ENCODE measurements around the gene TRIM31. TPM values are rescaled to one million over a fixed set of nuclear protein-coding genes. Genes with fewer than 3 reads are reported as not detected.

Gene TRIM31
- total RNA-seq, 1 donor from 2014 or later = not detected

GRCh38 chr6:30147096-30147495 lies 34.2 kb upstream of the TRIM31 start:
- Histone ChIP-seq H3K27ac (ENCODE audit: low read depth, low read length) (no peak overlapping the region), H3K9ac (ENCODE audit: low read length) (no peak overlapping the region), H2AFZ (ENCODE audit: low read depth, low read length) (no peak overlapping the region), H3K79me2 (ENCODE audit: insufficient read depth, low read length) (no peaks in the 10 kb centered on the region), H3K27me3 (ENCODE audit: insufficient read depth, low read length) (peaks cover 19% of the 10 kb centered on the region), H3K9me3 (ENCODE audit: insufficient read depth, low read depth, low read length) (no peaks in the 10 kb centered on the region), H3K4me1 (ENCODE audit: insufficient read depth, low read length) (no peaks in the 10 kb centered on the region), H4K20me1 (ENCODE audit: insufficient read depth, low read length) (no peaks in the 10 kb centered on the region), H3K4me2 (ENCODE audit: low read length) (no peak overlapping the region), H3K36me3 (ENCODE audit: insufficient read depth, low read length) (no peaks in the 10 kb centered on the region), H3K4me3 (ENCODE audit: insufficient read depth, low read depth, low read length) (no peak overlapping the region)
- Mint-ChIP-seq H3K36me3 (ENCODE audit: low read depth, unreplicated experiment) (no peaks in the 10 kb centered on the region), H3K4me1 (ENCODE audit: low read depth, unreplicated experiment) (peaks cover 7% of the 10 kb centered on the region), H3K27ac (ENCODE audit: unreplicated experiment) (no peak overlapping the region), H3K9me3 (ENCODE audit: unreplicated experiment) (no peaks in the 10 kb centered on the region), H3K27me3 (ENCODE audit: low read depth, unreplicated experiment) (peaks cover 29% of the 10 kb centered on the region), H3K4me3 (ENCODE audit: unreplicated experiment) (no peak overlapping the region)
- FAIRE-seq = no peak
- DNase-seq (ENCODE audit: low read depth) = no peak
- TF ChIP-seq EZH2 (IDR thresholded peaks at IDR 0.05; ENCODE audit: insufficient read depth, low read length) (no peak), CTCF (IDR thresholded peaks at IDR 0.05; ENCODE audit: insufficient read depth, low read depth, low read length) (no peak)

DNA sequence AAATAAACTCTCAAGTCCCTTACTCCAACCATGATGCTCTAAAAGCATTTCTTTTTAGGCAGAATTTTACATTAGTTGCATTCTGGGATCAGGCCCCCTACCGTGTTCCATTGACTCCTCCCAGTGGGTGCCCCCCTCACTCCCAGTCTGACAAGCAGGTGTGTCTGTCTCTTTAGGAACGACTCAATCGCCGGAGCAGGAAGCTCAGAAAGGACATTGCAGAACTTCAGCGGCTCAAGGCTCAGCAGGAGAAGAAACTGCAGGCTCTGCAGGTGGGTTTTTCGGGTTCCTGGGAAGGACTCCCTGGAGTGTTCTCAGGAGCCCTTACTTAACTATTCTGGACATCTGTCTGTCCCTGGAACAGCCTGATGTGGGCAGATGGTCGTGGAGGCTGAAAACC lies 32.9 kb upstream of the TRIM31 start:
- no peak for DNase-seq (ENCODE audit: low read depth)
- Histone ChIP-seq H3K9ac (ENCODE audit: low read length) (no peak overlapping the region), H3K4me2 (ENCODE audit: low read length) (no peak overlapping the region), H2AFZ (ENCODE audit: low read depth, low read length) (no peak overlapping the region), H3K79me2 (ENCODE audit: insufficient read depth, low read length) (no peaks in the 10 kb centered on the region), H3K27me3 (ENCODE audit: insufficient read depth, low read length) (peaks cover 28% of the 10 kb centered on the region), H3K4me3 (ENCODE audit: insufficient read depth, low read depth, low read length) (no peak overlapping the region), H3K36me3 (ENCODE audit: insufficient read depth, low read length) (no peaks in the 10 kb centered on the region), H3K9me3 (ENCODE audit: insufficient read depth, low read depth, low read length) (no peaks in the 10 kb centered on the region), H3K4me1 (ENCODE audit: insufficient read depth, low read length) (no peaks in the 10 kb centered on the region), H4K20me1 (ENCODE audit: insufficient read depth, low read length) (no peaks in the 10 kb centered on the region), H3K27ac (ENCODE audit: low read depth, low read length) (no peak overlapping the region)
- Mint-ChIP-seq H3K9me3 (ENCODE audit: unreplicated experiment) (no peaks in the 10 kb centered on the region), H3K4me3 (ENCODE audit: unreplicated experiment) (no peak overlapping the region), H3K4me1 (ENCODE audit: low read depth, unreplicated experiment) (peaks cover 7% of the 10 kb centered on the region), H3K27ac (ENCODE audit: unreplicated experiment) (no peak overlapping the region), H3K36me3 (ENCODE audit: low read depth, unreplicated experiment) (no peaks in the 10 kb centered on the region), H3K27me3 (ENCODE audit: low read depth, unreplicated experiment) (peaks cover 29% of the 10 kb centered on the region)
- no peak for TF ChIP-seq CTCF (IDR thresholded peaks at IDR 0.05; ENCODE audit: insufficient read depth, low read depth, low read length)
- TF ChIP-seq EZH2 (IDR thresholded peaks at IDR 0.05; ENCODE audit: insufficient read depth, low read length) = no peak
- FAIRE-seq = no peak

GRCh38 chr6:30144811-30145210 lies 31.9 kb upstream of the TRIM31 start:
- Histone ChIP-seq H3K4me1 (ENCODE audit: insufficient read depth, low read length) (no peaks in the 10 kb centered on the region), H4K20me1 (ENCODE audit: insufficient read depth, low read length) (no peaks in the 10 kb centered on the region), H3K9ac (ENCODE audit: low read length) (no peak overlapping the region), H2AFZ (ENCODE audit: low read depth, low read length) (no peak overlapping the region), H3K27me3 (ENCODE audit: insufficient read depth, low read length) (peaks cover 30% of the 10 kb centered on the region), H3K27ac (ENCODE audit: low read depth, low read length) (no peak overlapping the region), H3K79me2 (ENCODE audit: insufficient read depth, low read length) (no peaks in the 10 kb centered on the region), H3K4me2 (ENCODE audit: low read length) (no peak overlapping the region), H3K9me3 (ENCODE audit: insufficient read depth, low read depth, low read length) (no peaks in the 10 kb centered on the region), H3K4me3 (ENCODE audit: insufficient read depth, low read depth, low read length) (no peak overlapping the region), H3K36me3 (ENCODE audit: insufficient read depth, low read length) (no peaks in the 10 kb centered on the region)
- Mint-ChIP-seq H3K4me3 (ENCODE audit: unreplicated experiment) (no peak overlapping the region), H3K4me1 (ENCODE audit: low read depth, unreplicated experiment) (peaks cover 1% of the 10 kb centered on the region), H3K9me3 (ENCODE audit: unreplicated experiment) (peaks cover 2% of the 10 kb centered on the region), H3K27ac (ENCODE audit: unreplicated experiment) (no peak overlapping the region), H3K27me3 (ENCODE audit: low read depth, unreplicated experiment) (peaks cover 28% of the 10 kb centered on the region), H3K36me3 (ENCODE audit: low read depth, unreplicated experiment) (no peaks in the 10 kb centered on the region)
- DNase-seq (ENCODE audit: low read depth) (no peak), FAIRE-seq (no peak)
- TF ChIP-seq EZH2 (IDR thresholded peaks at IDR 0.05; ENCODE audit: insufficient read depth, low read length) = no peak
- TF ChIP-seq CTCF (IDR thresholded peaks at IDR 0.05; ENCODE audit: insufficient read depth, low read depth, low read length) = no peak

Measured in astrocyte (in vitro differentiated cells and primary cell).